HG03103 (cell line): ENCODE measurements around the gene UBE3D.
"Not testable (repeated sequence)": the region's sequence is repeated elsewhere in the genome, so short reads cannot be mapped to it uniquely, and the experiment has no call there.

Experiments
- ATAC-seq: cut with Tn5 transposase; IDR thresholded peaks from one replicate; pipeline ENCODE4 v1.9.1; 2021; ENCODE audit warnings: low read depth; ENCODE audit not compliant: unreplicated experiment

Gene UBE3D

DNA sequence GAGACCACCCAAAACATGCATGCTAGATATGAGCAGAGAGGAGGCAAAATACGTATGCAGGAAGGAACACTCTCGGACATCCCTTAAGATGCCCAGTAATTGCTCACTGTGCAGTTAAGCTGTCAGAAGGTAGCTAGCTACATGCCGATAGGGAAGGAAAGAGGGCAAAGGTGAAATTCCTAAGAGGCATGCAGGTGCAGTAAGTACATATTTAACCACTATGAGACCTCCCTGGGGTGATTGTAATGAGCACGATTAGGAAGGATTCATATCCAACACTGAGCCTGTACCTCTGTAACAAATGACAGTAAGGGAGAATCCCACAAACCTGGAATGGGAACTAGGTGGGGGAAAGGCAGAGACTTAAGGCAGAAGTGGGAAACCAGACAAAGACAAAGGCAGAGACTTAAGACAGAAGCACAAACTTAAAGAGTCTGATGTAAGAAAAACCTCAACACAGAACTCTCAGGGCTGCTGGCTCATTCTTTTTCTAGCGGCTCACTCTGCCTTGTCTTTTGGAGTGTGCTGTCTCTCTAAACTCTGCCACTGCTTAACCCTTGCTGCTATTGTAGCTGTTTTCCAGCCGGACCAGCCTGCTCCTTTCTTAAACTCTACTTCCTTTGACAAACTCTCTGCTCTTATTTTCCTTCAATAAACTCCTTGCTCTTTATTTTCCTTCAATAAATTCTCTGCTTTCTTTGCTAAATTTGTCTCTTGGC is 148.1 kb downstream of the UBE3D start:
- no peak for ATAC-seq

DNA sequence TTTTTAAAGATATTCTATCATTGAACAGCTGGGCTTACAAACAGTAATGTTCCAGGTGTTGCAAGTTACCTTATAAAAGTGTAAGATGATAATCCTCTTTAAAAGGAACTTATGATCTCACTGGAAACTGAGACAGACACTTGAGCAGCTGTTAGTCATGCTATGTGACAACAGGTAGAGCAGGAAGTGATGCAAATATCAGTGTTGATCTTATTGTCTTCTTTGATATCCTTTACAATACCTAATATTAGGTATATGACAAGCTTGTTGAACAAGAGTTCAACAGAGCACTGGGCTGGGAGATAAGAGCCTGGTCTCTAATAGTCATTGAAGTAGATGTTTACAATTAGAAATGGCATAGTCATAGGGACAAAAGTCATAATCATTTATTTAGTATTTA is 150.0 kb downstream of the UBE3D start:
- ATAC-seq: no peak

GRCh38 chr6:82914511-82914910 is 151.1 kb downstream of the UBE3D start:
- ATAC-seq: no peak

- no peak for ATAC-seq
Observed at GRCh38 chr6:82910820-82911219, 154.8 kb downstream of the UBE3D start.

GRCh38 chr6:82910395-82910794 is 155.2 kb downstream of the UBE3D start:
- ATAC-seq: no peak

DNA sequence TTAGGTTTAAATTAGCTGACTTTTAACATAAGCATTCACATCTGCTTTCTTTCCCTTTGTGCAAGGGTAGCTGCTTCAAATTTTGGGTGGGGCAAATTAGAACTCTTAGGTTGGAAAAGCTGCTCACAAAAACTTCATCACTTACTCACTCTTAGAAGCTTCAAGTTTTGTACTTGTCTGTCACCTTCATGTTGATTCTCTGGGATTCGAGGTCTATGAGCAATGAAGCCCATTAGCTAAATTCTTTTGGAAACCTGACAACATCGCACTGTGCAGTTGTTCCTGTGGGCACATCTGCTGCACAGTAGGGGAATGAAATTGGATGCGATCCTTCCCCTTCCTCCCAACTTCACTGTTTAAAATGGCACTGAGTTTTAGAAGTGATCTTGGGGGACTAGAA is 156.1 kb downstream of the UBE3D start:
- no peak for ATAC-seq

- no peak for ATAC-seq
Observed at GRCh38 chr6:82908661-82909060, 157.0 kb downstream of the UBE3D start.

- ATAC-seq: no peak
Observed at GRCh38 chr6:82906951-82907350, 158.7 kb downstream of the UBE3D start.

- ATAC-seq: no peak
Observed at GRCh38 chr6:82906489-82906888, 159.2 kb downstream of the UBE3D start.

- ATAC-seq: no peak
Observed at GRCh38 chr6:82904860-82905259, 160.8 kb downstream of the UBE3D start.

- ATAC-seq: no peak
Observed at GRCh38 chr6:82904257-82904656, 161.4 kb downstream of the UBE3D start.

- ATAC-seq: no peak
Observed at GRCh38 chr6:82902290-82902689, 163.4 kb downstream of the UBE3D start.

DNA sequence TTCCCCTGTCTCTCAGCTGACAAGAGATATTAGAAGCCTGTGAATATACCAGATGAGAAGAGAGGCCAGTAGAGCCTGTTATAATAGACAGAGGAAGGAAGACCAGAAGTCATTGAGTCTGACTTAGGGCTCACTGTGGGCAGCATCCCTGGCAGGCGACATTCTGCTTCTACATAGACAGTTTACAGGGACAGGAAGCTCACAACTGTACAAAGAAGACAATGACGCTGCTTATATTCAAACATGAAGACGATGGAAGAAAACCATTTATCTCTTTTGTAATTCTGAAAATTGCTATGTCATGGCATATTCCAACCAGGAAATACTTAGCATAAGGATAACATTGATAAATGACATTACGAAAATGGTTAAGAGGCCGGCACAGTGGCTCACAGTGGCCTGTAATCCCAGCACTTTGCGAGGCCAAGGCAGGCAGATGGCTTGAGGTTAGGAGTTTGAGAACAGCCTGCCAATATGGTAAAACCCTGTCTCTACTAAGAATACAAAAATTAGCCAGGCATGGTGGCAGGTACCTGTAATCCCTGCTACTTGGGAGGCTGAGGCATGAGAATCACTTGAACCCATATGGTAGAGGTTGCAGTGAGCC is 170.9 kb downstream of the UBE3D start:
- no peak for ATAC-seq

DNA sequence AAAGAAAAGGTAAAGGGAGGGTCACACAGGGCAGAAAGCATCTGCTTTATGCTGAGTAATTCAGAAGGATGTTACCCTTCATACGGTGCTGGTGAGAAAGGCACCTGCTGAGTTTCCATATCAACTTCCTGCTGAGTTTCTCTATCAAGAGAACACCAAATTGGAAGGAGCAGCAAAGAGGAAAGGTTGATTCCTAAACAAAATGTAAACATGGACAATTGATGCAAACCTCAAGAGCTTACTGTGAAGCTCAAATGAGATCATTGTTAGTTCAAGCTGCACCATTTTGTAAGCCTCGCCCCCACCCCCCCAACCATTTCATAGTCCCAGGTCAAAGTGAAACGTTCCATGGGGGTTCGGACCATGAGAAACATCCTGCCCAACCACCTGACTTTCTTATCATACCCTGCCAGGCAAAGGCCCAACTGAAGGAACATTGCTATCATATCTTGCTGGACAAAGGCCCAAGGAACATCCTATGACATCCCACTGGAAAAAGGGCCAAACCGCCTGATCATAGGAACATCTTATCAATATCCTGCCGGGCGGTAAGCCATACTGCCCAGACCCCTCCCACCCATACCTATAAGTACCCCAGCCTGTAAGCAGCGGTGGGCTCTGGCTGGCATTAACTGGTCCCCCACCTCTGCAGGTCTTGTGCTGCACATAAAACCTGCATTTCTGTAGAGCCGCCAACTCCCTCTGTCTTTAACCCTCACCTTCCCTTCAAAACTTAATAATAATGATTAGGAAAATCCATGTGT is 171.6 kb downstream of the UBE3D start:
- no peak for ATAC-seq

GRCh38 chr6:82891503-82891902 is 174.1 kb downstream of the UBE3D start:
- ATAC-seq: not testable (repeated sequence)

- no peak for ATAC-seq
Observed at GRCh38 chr6:82891076-82891475, 174.6 kb downstream of the UBE3D start.

GRCh38 chr6:82890240-82890639 is 175.4 kb downstream of the UBE3D start:
- no peak for ATAC-seq

GRCh38 chr6:82889143-82889542 is 176.5 kb downstream of the UBE3D start:
- no peak for ATAC-seq

- no peak for ATAC-seq
Observed at GRCh38 chr6:82882363-82883023, 183.1 kb downstream of the UBE3D start.

- no peak for ATAC-seq
Observed at GRCh38 chr6:82881519-82881918, 184.1 kb downstream of the UBE3D start.

- ATAC-seq: no peak
Observed at GRCh38 chr6:82878812-82879211, 186.8 kb downstream of the UBE3D start.
